Measurements from ENCODE around the gene RS1.

DNA sequence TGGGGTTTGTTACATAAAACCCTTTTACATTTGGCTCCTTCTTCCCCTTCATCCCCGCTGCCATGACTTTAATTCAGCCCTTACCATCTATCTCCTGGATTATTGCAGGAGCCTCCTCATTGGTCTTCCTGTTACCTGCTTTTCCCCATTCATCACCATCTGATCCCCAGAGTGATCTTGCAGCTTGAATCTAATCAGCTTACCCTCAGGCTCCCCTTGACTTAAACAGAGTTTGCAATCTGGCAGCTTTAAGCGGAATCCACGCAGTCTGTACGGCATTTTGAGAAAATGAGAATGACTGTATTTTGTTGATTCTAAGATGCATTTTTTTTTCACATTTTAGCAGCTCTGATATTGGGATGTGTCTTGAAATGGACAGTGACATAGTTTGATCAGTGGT lies 20.6 kb upstream of the RS1 start:
- TF ChIP-seq, protein P1, sequence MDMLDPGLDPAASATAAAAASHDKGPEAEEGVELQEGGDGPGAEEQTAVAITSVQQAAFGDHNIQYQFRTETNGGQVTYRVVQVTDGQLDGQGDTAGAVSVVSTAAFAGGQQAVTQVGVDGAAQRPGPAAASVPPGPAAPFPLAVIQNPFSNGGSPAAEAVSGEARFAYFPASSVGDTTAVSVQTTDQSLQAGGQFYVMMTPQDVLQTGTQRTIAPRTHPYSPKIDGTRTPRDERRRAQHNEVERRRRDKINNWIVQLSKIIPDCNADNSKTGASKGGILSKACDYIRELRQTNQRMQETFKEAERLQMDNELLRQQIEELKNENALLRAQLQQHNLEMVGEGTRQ (IDR thresholded peaks at IDR 0.05; ENCODE audit: borderline replicate concordance, low read depth, low read length) = no peak
- TF ChIP-seq CEBPB (IDR thresholded peaks at IDR 0.05; ENCODE audit: borderline replicate concordance in 1 of 2, low read depth in 2 of 2, low read length in 2 of 2) = no peak
- TF ChIP-seq TAF1 (IDR thresholded peaks at IDR 0.05; ENCODE audit: borderline replicate concordance, low read depth, low read length) = no peak
- TF ChIP-seq POLR2A (IDR thresholded peaks at IDR 0.05; ENCODE audit: low read depth, low read length) = no peak
- TF ChIP-seq FOXK2 (IDR thresholded peaks at IDR 0.05) = no peak
- TF ChIP-seq, protein P2, sequence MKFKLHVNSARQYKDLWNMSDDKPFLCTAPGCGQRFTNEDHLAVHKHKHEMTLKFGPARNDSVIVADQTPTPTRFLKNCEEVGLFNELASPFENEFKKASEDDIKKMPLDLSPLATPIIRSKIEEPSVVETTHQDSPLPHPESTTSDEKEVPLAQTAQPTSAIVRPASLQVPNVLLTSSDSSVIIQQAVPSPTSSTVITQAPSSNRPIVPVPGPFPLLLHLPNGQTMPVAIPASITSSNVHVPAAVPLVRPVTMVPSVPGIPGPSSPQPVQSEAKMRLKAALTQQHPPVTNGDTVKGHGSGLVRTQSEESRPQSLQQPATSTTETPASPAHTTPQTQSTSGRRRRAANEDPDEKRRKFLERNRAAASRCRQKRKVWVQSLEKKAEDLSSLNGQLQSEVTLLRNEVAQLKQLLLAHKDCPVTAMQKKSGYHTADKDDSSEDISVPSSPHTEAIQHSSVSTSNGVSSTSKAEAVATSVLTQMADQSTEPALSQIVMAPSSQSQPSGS (IDR thresholded peaks at IDR 0.05; ENCODE audit: low read length) = no peak
- TF ChIP-seq RFX5 (IDR thresholded peaks at IDR 0.05; ENCODE audit: low read depth, low read length) = no peak
- TF ChIP-seq MYC (IDR thresholded peaks at IDR 0.05; ENCODE audit: insufficient read depth, insufficient read length, insufficient replicate concordance, low read length, severe bottlenecking) = no peak
- TF ChIP-seq EP300 (IDR thresholded peaks at IDR 0.05; ENCODE audit: borderline replicate concordance in 1 of 2, control insufficient read depth in 1 of 2, low read depth in 2 of 2, low read length in 2 of 2) = no peak
- TF ChIP-seq, protein P3, sequence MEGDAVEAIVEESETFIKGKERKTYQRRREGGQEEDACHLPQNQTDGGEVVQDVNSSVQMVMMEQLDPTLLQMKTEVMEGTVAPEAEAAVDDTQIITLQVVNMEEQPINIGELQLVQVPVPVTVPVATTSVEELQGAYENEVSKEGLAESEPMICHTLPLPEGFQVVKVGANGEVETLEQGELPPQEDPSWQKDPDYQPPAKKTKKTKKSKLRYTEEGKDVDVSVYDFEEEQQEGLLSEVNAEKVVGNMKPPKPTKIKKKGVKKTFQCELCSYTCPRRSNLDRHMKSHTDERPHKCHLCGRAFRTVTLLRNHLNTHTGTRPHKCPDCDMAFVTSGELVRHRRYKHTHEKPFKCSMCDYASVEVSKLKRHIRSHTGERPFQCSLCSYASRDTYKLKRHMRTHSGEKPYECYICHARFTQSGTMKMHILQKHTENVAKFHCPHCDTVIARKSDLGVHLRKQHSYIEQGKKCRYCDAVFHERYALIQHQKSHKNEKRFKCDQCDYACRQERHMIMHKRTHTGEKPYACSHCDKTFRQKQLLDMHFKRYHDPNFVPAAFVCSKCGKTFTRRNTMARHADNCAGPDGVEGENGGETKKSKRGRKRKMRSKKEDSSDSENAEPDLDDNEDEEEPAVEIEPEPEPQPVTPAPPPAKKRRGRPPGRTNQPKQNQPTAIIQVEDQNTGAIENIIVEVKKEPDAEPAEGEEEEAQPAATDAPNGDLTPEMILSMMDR (IDR thresholded peaks at IDR 0.05 in 2 of 3, conservative IDR thresholded peaks at IDR 0.05 in 1 of 3; ENCODE audit: control insufficient read depth in 2 of 3, extremely low read depth in 1 of 3, insufficient read depth in 1 of 3, low read depth in 3 of 3, low read length in 3 of 3) = no peak
- TF ChIP-seq MXI1 (IDR thresholded peaks at IDR 0.05; ENCODE audit: low read depth, low read length) = no peak

Measured in GM12878 (cell line).